EH (cell line): ENCODE measurements around the gene GPRIN2.
"Not testable (repeated sequence)": the region's sequence is repeated elsewhere in the genome, so short reads cannot be mapped to it uniquely, and the experiment has no call there.

ENCODE experiments used
- DNase-seq: peaks from one replicate; pipeline ENCODE4 v3.0.0-alpha.2; 2015; ENCODE audit warnings: low read depth

Gene GPRIN2

DNA sequence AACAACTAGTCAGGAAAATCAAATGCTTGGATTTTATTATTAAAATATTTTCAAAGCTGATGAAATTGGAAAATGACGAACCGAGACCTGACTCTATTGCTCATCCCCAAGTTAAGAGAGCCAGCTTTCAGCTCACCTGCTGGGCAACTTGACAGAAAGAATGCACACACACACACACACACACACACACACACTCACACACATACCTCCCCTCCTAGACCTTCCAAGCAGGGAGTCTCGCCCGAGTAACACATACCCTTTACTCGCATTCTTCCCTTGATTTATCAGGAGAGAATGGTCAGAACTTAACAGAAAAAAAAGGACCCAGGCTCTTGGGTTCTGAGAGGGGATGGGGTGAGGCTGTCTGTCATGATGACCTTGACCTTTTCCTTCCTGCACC lies 19.1 kb downstream of the GPRIN2 start:
- no peak for DNase-seq

DNA sequence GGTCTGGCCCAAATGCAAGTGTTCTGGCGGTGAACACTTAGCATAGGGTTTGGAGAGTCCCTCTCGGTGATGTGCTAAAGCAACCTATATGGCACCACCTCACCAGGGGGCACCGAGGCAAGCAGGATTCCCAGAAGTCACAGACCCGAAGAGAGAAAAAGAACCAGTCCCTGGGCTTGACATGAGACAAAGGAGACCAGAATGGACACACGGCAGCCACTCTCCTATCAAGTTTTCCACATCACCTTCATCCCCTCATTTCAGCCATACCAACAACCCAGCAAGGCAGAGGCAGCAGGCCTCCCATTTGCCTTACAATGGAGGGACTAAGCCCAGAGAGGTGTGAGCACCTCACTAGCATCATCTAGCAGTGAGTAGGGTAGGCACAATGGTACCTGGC lies 19.7 kb downstream of the GPRIN2 start:
- no peak for DNase-seq

DNA sequence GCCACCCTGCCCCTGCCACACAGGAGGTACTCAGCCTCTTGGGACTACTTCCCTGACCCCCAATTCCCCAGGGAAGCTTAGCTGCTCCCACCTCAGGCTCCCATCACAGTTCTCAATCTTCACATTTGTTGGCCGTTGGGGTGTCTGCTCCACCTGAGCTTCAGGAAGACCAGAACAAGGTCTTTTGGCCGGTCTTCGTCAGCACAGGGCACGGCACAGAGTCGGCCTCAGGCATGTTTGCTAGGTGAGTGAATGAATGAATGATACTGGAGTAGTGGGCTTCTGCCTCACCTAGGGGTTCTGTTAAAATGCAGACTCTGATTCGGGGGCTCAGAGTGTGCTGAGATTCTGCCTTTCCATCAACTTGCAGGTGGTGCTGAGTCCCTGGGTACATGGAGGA lies 20.3 kb downstream of the GPRIN2 start:
- DNase-seq: no peak

DNA sequence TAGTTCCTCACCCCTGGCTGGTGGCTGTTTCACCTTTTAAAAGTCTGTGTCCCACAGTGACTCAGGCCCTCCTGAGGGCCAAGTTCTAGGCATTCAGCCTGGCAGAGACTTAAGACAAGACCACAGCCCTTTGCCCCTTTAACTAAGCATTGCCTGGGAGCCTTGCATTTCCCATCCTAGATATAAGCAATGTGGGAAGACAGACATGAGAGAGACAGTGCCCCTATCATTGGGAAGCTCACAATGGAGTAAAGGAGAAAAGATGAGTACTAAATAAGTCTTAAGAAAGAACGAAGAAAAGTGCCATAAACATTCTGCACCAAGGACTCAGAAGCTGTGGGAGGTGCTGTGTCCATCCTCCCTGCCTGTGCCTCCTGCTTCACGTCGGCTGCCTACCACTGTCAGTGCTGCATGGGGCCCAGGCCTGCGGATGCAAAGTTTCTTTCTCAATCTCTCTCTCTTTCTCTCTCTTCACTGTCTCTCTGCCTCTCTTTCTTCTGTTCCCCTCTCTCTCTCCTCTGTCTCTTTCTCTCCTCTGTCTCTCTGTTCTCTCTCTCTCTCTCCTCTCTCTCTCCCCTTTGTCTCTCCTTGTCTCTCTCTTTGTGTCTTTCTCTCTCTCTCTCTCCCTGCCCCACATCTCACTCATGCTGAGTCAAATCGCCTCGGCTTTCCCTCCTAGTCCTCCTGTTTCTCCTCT lies 21.5 kb downstream of the GPRIN2 start:
- DNase-seq: no peak

DNA sequence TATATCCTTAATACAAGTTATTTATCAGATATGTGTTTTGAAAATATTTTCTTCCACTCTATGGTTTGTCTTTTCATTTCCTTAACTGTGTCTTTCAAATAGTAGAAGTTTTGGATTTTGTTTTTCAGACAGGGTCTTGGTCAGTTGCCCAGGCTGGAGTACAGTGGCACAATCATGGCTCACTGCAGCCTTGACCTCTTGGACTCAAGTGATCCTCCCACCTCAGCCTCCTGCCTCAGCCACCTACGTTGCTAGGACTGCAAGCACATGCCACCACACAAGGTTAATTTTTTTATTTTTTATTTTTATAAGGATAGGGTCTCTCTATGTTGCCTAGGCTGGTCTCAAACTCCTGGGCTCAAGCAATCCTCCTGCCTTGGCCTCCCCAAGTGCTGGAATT lies 24.2 kb downstream of the GPRIN2 start:
- DNase-seq: not testable (repeated sequence)

DNA sequence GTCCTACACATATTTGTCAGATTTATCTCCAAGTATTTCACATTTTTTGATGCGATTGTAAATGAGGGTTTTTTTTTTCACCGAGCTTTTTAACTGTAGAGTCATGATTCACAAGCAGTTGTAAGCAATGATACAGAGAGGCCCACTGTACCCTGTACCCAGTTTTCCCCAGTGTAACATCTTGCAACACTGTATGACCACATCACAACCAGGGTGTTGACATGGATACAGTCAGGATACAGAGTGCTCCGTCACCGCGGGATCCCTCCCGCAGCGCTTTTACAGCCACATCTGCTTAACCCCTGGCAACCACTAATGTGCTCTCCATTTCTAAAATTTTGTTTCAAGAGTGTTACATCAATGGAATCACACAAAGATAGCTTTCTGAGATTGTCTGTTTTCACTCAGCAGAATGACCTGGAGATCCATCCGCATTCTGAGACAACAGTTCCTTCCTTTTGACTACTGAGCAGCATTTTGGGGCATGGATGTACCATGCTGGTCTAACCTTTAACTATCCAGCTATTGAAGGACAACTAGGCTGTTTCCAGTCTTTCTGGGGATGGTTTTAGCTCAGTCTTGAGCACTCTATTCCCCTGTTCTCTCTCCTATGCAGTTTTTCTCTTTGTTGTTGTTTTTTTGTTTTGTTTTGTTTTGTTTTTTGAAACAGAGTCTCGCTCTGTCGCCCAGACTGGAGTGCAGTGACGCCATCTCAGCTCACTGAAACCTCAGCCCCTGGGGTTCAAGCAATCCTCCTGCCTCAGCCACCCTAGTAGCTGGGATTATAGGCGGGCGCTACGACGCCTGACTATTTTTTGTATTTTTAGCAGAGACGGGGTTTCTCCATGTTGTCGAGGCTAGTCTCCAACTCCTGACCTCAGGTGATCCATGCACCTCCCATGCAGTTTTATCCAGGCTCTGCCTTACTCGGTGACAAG lies 25.9 kb downstream of the GPRIN2 start:
- peak; percentile 88 for DNase-seq

DNA sequence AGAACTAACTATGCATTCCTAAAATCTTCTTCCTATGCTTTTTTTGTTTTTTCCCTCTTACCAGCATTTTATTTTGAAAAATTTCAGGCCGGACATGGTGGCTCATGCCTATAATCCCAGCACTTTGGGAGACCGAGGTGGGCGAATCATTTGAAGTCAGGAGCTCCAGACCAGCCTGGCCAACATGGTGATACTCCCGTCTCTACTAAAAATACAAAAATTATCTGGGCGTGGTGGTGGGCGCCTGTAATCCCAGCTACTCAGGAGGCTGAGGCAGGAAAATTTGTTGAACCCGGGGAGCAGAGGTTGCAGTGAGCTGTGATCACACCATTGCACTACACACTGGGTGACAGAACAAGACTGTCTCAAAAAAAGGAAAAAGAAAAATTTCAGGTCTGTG lies 26.7 kb downstream of the GPRIN2 start:
- DNase-seq: not testable (repeated sequence)

DNA sequence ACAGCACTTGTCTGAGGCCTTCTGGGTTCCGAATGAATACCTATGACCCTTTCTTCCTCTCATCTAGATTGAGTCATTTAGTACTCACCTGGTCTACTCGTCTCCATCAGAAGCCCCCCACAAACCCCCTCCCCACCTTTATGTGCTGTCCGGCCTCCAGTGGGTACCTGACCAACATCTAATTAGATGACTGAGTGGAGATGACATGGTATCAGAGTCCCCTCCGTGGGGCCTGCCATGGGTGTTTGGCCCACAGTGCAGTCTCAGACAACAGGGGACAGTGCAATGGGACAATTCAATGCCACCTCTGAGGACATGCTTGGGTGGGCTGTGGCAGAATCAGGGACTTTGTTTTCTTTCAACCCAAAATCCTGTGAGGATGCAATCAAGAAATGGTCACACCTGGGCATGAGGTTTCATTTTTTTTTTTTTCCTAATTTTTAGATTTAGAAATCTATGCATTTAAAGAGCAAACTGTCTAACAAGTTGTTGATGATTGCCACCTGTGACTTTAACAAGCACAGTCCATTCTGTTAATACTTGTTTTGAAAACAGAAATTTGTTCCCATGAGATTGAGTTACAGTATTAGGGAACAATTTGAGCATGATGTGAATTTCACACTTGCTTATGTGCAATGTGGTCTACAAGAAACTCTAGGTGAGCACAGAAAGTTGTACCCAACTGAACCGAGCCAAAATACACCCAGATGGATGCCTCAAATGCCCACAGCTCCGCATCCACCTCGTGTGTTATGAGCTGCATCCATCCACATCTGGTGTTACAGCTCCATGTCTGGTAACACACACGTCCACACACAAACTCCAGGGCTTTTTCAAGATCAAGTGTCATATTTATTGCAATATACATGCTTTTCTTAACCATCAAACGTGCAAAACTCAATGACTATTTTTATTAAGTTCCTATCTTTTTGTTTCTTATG lies 27.5 kb downstream of the GPRIN2 start:
- no peak for DNase-seq

DNA sequence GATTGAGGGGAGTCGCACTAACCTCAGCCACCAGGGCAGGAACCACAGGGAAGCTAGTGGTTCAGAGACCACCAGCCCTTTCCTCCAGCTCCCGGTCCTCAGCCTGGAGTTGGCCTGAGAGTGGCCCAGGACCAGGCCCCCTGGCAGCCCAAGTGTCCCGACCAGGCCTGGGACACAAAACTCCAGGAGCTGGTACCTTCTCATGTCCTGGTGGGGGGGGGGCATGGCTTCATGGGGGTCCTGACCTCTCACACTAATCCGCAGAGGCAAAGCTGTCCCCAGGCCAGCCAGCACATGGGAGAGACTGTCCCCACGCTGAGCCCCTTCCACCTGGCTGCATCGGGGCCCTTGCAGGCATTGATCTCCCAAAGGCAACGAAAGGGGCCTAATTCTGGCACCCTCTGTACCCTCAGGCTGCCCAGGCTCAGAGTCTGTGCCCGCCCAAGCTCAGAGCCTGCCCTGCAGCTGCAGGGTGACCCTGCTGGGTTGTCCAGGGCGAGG lies 28.2 kb downstream of the GPRIN2 start:
- DNase-seq: no peak

DNA sequence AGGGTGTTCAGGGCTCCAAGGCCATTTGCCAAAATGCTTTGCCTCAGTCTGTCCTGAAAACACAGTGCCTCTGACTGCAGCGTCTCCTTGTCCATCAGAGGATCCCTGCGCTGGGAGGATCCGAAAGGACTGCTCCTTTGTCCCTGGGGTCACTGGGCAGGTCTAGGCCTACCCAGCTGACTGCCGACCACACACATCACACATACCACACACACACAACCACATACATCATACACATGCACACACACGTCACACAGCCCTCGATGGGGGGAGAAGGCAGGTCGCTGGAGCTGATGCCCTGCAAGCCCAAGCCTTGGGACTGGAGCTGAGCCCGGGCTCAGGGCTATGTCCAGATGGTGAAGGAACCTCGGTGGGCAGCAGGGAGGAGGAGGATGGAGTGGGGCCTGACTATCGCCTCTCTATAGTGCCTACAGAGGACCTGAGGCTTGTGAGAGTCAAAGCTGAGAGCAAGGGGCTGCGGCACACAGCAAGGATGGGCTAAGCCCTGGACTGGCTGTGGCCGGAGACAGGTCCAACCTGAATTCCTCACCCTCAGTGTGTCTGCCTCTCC lies 29.1 kb downstream of the GPRIN2 start:
- no peak for DNase-seq

DNA sequence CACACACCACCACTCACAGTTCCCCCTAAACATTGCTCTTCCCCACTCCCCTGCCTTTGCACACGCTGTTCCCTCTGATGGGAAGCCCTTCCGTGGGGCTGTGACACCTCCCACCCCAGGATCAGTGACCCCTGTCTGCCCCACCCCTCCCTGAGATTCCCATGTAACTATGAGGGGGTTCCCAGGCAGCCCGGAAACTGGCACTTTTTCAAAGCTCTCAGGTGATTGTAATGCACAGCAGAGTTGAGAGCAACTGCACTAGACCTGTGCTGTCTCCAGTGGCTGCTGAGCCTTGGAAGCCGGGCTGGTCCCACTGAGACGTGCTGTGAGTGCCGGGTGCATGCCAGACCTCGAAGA lies 29.8 kb downstream of the GPRIN2 start:
- peak; percentile 25 for DNase-seq

DNA sequence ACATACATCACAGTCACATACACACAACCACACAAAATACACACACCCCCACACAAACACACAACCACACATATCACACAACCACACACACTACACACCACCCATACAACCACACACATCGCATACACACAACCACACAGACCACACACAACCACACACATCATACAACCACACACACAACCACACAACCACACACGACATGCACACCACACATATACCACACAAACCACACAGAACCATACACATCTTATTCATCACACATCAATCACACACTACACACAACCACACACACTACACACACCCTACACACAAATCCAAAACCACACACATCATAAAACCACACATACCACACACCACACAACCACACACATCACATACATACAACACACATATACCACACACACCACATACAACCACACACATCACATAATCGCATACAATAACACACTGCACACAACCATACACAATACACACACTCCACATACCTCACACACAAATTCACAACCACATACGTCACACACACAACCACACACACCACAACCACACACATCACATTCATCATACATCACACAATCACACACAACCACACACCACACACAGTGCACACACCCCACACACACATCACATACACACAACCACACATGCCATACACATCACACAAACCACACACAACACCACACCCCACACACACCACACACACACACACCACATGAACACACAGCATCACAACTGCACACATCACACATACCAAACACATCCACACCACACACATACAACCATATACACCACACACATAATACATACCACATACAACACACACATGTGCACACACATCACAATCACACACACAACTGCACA lies 30.4 kb downstream of the GPRIN2 start:
- DNase-seq: no peak

DNA sequence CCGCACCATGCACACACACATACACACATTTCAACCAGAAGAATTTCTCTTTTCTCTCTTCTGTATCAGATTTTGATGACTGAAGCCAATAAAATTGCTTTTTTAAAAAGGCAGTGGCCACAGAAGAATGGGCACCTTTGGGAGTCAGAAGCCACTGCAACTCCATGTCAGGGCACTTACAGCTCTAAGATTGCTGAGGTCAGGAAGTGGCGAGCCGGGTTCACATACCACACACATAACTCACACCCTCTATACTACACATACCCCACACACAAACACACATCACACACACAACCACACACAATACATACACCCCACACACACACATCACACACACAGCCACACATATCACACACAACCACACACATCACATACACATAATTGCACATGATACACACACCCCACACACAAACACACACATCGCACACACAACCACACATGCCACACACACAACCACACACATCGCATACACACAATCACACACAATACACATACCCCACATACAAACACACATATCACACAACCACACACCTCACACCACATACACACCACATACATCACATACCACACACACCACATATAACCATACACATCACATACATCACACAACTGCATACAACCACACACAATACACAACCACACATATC lies 31.2 kb downstream of the GPRIN2 start:
- peak; percentile 98 for DNase-seq

DNA sequence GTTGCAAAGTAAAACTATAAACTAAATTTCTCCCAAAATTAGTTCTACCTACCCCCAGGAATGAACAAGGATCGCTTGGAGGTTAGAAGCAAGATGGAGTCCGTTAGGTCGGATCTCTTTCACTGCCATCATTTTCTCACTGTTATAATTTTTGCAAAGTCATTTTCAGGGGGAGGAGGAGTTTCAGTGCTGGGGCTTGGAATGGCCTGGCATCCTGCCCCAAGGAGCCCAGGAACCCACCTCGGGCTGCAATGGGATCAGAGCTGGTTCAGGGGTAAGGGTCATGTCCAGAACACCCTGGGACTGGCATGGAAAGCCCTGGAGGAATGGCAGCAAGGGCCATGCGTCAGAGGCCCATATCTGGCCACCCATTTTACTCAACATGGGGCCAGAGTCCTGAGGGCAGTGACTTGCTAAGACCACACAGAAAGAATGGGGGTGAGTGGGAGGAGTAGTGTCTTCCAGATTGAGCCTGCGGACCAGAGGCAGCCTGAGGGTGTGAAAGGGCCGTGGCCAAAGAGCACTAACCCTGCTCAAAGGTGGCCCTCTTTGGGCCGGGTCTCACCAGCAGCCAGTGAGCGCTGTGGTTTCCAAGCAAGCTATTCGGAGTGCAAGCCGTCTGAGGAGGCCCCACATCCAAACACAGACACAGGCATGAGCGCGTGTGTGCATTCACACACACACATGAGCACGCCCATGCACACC lies 31.8 kb downstream of the GPRIN2 start:
- DNase-seq: peak; percentile 96

DNA sequence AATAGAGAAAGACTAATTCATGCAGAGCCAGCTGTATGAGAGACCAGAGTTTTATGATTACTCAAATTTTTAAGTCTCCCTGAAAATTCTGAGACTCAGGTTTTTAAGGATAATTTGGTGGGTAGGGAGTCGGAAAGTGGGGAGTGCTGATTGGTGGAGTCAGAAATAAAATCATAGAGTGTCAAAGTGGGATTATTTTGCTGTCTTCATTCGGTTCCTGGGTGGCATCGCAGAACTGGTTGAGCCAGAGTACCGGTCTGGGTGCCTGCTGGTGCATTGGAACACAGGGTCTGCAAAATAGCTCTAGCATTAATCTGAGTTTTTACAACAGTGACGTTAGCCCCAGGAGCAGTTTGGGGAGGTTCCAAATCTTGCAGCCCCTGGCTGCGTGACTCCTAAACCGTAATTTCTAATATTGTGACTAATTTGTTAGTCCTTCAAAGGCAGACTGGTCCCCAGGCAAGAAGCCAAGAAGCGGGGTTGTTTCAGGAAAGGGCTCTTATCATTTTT lies 32.4 kb downstream of the GPRIN2 start:
- DNase-seq: peak; percentile 99

DNA sequence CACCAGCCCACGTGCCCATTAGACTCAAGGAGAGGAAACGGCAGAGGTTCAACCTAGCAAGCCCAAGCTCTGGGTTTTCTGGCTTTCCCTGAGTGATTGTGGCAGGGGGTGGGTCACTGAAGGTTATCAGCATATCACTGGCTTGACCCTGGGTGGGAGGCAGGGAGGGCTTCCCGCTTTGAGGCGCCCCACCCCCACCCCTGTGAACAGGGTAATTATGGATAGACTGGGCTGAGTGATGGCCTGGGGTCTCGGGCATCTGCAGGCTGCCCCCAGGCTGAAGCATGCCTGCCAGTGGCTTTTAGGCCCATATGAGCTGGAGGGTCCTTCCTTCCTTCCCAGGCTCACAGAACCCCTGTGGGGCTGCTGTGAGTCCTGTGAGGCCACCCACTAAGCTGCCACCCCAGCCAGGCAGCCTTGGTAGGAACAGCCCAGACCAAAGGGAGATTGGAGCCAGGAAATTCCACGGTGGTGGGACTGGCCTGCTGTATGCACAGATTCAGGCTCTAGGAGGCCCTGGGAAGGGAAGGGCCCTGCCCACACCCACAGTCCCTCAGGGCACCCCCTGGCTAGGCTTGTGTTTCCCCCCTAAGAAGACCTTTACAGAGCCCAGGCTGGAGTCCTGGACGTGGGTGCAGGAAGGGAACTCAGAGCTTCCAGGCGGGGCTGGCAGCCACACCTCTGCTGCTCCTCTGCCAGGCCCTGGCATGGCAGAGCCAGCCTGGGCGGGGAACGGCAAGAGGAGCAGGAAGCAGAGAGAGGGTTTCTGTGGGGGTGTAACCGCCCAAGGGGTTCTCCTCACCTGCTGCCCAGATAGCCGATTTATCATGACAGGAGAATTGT lies 33.1 kb downstream of the GPRIN2 start:
- peak; percentile 85 for DNase-seq

DNA sequence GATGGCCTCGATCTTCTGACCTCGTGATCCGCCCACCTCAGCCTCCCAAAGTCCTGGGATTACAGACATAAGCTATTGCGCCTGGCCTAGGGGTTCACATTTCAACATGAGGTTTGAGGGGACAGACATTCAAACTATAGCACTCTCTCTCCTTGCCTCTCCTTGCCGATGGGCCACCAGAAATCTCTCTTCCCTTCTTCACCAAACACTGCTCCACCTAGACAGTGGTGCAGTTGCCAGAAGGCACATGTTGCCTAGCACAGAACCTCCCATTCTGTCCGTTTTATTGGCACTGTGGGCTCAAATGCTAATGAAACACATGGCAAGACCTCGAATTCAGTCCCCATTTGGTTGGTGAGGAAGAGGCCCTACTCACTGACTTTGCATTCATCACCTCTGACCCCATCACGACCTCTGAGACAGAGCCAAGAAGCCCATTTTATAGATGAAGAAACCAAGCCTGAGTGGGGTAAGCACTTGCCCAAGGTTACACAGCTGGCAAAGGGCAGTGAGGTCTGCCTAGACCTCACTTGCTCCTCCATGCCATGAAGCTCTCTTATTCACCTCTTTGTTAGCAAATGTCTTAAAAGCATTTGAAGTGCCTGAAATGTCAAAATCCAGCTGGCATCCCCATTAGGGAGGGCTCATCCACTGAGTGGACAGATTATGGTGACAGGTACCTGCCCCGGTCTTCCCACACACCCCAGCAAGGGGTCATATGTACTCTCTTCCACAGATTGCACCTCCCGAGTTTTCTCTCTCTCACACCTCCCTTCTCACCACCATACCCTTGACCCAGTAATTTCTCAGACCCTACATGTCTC lies 34.0 kb downstream of the GPRIN2 start:
- DNase-seq: no peak

DNA sequence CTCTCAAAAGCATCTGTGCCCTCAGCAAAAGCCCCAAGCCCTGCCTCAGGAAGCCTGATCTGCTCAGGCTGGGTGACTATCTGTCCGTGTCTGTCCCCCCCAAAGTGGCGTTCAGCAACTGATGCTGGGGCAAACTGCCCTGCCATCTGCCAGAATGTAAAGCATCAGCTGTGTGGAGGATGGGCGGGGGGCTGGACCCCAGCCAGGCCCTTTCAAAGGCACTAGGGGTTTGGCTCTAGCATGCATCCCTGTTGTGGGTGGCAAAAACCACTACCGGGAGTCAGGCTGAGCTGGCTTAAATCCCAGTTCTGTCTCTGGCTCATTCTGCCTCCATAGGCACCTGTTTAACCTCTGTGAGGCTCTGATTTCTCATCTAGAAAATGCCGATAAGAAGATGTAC lies 35.5 kb downstream of the GPRIN2 start:
- DNase-seq: peak; percentile 49
